COR-L47 (cell line): ENCODE data around the gene ZNF616.

Experiments used
- DNase-seq: peaks from one replicate; lab custom pipeline; 2025; lab: John Stamatoyannopoulos, UW

Gene ZNF616

DNA sequence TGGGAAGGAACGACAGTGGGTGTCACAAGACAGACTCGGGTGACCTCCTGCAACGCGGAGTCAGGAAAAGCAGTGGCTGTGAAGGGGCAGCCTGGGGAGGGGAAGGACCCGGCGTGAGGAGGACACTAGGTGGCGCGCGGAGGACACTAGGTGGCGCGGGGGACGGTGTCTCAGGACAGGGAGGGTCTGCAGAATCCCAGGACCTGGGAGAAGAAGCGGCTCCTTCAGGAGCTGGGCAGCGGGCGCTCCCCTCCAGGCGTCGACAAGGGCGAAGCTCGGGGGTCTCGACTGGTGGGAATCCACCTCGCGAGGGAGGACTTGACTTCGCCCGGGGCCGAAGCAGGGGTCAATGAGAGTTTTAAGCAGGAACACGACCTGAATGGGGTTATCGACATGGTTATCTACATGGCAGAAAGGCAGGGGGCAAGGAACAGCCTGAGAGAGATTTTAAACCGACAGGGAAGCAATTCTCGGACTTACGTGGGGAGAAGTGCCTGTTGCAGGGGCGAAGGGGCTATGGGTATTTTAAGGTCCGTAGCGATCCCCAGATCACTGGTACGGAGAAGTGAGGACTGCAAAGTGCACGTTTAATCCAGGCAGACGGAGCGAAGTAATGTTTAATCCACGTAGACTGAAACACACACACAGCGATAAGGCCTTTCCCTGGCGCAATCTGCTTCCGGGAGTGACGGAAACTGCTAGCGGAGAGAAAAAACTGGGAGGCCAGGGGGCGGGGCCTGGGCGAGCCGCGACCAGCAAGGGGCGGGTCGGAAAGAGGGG, at the start of gene ZNF616:
Gene ZNF616, minus strand, starts transcription at position 687 of the 780 bp plus-strand sequence. CDS start 9,426 bp downstream, outside the sequence.
- peak; percentile 92 for DNase-seq

DNA sequence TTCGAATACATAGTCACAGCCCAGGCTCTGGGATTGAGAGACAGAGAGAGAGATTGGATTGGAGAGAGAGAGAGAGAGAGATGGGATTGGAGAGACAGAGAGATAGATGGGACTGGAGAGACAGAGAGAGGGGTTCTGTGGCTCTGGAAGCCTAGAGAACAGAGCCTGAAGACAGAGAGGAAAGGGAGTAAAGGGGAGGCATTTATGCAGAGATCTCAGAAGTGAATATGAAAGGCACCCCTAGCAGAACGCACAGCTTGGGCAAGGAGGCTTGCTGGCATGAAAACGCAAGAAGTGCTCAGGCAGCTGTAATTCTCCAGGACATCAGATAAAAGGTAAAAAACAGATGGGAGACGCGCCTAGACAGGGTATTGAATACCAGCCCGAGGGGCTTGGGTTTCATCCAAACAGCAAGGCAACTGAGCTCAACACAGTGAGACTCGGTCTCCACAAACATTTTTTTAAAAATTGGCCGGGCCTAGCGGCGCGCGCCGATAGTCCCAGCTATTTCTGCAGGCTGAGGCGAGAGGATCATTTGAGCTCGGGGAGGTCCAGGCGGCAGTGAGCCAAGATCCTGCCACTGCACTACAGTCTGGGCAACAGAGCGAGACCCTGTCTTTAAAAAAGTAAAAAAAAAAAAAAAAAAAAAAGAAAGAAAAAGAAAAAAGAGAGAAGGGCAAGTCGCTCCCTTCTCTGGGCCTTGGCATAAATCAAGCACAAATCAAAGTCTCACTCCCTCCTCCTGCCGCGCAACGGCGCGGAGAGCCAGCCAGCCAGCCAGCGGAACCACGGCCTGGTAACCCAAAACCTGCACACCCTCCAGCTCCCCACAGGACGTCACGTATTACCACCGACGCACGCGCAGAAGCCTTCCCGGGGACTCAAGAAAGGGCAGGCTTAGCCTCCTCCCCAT, 49.3 kb upstream of the ZNF616 start:
- DNase-seq = no peak

DNA sequence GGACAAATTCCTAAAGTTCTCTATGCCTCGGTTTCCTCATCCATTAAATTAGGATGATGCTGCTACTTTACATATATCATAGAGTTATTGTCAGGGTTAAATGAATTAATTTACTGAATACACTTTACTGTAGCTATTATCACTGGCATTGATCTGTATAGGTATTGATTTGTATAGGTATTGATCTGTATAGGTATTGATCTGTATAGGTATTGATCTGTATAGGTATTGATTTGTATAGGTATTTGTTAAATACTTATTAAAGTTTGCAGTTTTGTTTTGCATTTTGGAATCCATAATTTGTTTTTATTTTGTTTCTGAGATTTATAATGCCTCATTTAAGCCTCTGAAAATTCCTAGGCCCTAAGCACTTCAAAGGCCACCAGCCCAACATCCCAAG, 47.7 kb upstream of the ZNF616 start:
- DNase-seq = no peak

DNA sequence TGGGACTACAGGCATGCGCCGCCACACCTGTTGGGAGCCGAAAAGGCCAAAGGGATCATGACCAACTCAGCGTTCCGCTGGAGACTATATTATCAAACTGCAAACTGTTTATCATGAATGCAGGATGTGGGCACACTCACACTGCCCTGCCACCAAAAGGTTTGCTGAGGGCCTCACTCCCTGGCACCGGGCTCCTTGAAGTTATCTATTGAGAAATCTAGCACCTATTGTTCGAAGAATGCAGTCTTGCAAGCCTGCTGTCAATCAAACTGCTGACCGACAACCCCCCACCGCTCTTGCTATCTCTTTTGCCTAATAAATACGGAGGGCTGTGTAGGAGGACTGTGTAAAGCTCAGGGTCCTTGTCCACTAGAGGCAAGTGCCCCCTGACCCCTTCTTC, 36.8 kb upstream of the ZNF616 start:
- no peak for DNase-seq

DNA sequence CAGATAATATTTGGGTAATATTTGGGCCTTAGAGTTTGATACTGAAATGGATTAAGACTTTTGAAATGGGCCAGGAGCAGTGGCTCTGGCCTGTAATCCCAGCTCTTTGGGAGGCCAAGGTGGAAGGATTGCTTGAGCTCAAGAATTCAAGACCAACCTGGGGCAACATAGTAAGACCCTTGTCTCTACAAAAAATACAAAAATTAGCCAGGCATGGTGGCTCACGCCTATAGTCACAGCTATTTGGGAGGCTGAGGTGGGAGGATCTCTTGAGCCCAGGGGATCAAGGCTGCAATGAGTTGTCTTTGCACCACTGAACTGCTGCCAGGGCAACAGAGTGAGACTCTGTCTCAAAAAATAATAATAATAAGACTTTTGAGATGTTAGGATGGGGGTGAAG, 32.6 kb upstream of the ZNF616 start:
- DNase-seq = no peak

DNA sequence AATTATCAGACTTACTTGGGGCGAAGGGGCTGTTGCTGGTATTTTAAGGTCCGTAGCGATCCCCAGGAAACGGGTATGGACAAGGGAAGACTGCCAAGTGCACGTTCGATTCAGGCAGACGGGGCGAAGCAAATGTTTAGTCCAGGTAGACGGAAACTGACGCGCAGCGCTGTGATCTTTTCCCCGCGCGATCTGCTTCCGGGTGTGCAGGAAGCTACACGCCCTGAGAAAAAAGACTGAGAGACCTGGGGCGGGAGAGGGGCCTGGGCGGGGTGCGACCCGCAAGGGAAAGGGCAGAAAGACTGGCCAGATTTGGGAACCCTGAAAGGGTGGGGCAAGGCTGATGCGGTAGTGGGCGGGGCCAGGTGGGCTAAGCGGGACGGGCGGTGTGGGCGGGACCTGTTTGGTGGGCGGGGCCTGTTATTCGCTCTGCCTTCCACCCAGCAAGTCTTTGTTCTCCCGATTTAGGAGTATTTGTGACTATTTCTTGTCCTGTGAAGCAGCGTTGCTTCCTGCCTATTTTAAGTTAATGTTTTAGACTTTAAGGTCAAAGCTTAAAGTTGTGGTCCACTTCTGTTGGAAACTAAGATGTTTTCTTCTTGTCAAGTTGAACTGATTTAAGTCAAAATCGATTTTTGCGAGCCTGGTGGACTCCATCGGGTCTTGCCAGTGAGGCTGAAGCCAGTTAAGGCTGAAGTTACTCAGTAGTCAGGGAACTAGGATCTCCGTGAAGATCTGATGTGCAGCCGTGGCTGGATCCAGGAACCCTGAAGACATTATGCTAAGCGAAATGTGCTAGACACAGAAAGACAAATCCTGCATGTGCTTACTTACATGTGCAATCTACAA, 31.8 kb upstream of the ZNF616 start, which contains the start of gene ZNF836:
Gene ZNF836, minus strand, starts transcription at position 301 of the 849 bp plus-strand sequence. CDS start 3,549 bp downstream, outside the sequence.
- DNase-seq = peak; percentile 65

DNA sequence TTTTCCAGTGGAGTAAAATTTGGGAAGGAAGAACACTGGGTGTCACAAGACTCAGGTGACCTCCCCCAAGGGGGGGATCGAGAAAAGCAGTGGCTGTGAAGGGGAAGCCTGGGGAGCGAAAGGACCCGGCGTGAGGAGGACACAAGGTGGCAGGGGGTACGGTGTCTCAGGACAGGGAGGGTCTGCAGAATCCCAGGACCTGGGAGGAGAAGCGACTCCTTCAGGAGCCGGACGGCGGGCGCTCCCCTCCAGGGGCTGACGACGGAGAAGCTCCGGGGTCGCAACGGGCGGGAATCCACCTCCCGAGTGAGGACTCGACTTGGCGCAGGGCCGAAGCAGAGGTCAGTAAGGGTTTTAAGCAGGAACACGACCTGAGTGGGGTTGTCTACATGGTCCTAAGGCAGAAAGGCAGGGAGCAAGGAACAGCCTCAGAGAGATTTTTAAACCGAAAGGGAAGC, 31.2 kb upstream of the ZNF616 start:
- DNase-seq = no peak

DNA sequence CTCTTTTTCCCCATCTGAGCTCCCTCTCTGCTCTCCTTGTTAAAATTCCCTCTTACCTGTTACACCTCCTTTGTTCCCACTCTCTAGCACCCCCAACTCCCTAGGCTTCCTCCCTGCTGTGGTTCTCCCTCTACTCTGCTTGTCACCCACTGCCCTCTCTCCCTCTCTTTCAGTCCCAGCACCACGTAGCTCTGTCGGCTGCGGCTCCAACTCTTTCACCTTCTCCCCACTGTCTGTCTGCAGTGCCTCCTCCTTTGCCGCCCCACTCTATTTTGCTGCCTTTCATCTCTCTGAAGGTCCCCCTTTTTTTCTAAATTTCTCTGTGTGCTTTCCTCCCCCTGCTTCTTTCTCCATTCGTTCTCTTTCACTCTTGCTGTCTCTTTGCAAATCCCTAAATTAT, 30.6 kb upstream of the ZNF616 start:
- no peak for DNase-seq

DNA sequence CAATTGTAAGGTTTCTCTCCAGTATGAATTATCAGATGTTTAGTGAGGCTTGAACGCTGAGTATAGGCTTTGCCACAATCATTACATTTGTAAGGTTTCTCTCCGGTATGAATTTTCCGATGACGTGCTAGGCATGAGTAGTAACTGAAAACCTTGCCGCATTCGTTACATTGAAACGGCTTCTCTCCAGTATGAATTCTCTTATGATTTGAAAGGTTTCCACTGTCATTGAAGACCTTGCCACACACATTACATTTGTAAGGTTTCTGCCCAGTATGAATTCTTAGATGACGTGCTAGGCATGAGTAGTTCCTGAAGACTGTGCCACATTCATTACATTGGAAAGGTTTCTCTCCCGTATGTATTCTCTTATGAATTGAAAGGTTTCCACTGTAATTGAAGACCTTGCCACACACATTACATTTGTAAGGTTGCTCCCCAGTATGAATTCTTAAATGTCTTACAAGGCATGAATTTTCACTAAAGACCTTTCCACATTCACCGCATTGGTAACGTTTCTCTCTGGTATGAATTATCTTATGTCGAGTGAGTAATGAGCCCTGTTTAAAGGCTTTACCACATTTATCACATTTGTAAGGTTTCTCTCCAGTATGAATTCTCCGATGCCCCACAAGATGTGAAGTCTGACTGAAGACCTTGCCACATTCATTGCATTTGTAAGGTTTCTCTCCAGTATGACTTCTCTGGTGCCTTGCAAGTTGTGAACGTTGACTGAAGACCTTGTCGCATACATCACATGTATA, 16.0 kb upstream of the ZNF616 start:
- DNase-seq = no peak

DNA sequence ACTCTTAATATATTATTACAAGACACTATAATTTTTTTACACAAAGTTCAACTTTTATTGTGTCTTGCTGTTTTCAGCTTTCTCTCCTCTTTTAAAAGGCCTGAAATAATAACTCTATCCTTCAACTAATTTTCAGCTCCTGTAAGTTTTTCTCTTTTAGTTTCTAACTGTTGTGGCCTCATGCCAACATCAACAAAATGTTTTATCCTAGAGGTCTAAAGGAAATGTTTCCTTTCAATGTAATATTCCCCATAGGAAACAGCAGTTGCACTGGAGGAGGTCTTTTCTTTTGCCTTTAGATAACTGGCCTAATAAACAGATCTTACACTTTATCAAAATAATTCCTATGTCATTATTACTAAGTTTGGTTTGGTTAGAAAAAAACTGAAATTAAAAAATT, 8.5 kb upstream of the ZNF616 start:
- DNase-seq = no peak

DNA sequence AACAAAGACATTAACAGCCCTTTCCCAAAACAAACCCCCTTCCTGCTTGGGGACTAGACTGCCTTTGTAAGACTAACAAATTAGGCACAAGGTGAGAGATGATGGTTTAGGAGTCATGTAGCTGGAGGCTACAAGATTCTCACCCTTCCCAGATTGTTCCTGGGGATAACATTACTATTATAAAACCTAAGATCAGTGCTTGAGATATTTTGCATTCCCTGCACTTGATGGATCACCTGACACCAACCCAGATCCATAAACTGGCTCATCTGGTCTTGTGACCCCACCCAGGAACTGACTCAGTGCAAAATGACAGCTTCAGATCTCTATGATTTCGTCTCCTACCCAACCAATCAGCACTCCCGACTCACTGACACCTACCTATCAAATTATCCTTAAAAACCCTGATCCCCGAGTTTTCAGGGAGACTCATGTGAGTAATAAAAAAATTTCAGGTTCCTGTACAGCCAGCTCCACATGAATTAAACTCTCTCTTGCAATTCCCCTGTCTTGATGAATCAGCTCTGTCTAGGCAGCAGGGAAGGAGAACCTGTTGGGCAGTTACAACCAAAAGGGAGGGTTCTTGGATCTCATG, 2.4 kb upstream of the ZNF616 start:
- no peak for DNase-seq

DNA sequence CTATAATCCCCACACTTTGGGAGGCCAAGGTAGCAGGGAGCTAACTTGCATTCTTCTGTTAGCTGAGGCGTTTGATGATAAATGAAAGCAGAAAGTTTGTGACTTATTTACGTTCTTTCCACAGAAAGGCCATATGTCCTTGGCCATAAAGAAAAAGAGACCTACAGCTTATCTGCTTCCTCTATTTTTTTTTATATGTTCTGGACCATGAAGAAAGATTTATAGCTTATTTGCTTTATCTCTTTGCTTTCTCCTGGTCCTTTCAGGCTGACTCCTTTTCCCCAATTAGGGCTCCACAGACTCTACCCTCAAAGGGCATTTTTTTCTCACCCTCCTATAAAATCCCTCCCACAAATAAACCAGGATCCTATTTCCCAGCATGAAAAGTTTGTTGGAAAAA, 1.5 kb upstream of the ZNF616 start:
- no peak for DNase-seq

DNA sequence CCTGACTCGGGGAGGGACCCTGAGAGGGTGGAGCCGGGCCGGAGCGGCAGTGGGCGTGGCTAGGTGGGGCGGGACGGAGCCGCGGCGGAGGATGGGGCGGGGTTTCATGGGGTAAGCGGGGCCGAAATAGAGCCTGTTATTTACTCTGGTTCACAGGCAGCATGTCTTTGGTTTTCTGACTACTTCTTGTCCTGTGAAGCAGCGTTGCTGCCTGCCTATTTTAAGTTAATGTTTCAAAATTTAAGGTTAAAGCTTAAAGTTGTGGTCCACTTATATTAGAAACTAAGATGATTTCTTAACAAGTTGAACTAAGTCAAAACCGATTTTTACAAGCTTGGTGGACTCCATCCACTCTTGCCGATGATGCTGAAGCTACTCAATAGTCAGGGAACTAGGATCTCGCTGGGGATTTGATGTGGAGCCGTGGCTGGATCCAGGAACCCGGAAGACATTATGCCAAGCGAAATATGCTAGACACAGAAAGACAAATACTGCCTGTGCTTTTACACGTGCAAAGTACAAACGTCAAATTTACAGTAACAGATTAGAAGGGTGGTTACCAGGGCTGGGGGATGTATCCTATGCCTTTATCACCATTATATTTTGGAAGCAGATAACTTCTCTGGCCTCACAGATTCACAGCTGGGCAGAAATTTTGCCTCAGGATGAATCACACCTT, 433 bp upstream of the ZNF616 start:
- no peak for DNase-seq

DNA sequence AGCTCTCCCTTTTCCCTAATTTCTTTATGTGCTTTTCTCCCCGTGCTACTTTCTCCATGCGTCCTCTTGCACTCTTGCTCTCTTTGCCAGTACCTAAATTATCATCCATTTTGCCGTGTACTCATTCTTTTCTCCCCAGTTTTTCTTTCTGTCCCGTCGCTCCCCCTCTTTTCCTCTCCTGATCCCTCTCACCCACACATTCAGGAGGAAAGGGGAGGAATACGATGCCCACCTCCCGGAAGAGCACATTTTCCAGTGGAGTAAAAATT, 821 bp downstream of the ZNF616 start:
- no peak for DNase-seq

DNA sequence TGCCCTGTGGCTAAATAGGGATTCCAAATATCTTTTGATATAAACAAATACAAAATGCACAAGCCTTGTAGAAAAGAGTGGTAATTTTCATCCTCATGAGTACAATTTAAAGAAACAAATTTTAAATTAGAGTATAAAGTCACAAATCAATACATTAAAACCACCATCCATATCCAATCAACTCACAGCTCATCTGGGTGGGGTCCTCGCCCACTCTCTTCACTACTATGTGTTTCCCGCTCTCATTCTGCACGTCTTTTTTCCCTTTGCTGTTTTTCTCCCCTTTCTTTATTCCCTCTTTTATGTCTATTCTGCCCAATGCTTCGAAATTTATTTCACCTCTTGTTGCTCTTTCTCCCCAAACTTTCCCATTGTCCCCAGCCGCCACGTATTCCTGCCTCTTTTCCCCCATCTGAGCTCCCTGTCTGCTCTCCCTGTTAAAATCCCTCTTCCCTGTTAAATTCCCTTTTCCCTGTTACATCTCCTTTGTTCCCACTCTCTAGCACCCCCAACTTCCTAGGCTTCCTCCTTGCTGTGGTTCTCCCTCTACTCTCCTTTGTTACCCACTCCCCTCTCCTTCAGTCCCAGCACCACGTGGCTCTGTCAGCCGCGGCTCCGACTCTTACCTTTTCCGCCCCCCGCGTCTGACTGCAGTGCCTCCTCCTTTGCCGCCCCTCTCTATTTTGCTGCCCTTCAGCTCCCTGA, 1.3 kb downstream of the ZNF616 start:
- peak; percentile 62 for DNase-seq

DNA sequence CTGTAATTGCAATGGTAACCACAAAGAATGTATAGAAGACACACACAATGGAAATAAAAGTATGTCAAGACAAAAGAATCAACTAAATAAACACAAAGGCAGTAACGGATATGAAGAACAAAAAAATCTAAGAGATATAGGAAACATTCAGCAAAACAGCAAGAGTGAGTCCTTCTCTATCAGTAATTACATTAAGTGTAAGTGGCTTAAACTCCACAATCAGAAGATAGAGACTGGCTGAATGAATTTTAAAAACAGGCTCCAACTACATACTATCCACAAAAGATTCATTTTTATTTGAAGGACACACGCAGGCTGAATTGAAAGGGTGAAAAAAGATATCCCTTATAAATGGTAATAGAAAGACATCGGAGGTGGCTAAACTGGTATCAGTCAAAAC, 19.5 kb downstream of the ZNF616 start:
- DNase-seq = no peak

DNA sequence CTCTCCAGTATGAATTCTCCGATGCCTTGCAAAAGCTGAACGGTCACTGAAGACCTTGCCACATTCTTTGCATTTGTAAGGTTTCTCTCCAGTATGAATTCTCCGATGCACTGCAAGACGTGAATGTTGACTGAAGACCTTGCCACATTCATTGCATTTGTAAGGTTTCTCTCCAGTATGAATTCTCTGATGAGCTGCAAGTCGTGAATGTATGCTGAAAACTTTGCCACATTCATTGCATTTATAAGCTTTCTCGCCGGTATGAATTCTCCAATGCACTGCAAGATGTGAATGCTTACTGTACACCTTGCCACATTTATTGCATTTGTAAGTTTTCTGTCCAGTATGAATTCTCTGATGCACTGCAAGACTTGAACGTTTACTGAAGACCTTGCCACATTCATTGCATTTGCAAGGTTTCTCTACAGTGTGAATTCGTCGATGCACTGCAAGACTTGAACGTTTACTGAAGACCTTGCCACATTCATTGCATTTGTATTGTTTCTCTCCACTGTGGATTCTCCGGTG, 24.1 kb downstream of the ZNF616 start:
- DNase-seq = no peak

DNA sequence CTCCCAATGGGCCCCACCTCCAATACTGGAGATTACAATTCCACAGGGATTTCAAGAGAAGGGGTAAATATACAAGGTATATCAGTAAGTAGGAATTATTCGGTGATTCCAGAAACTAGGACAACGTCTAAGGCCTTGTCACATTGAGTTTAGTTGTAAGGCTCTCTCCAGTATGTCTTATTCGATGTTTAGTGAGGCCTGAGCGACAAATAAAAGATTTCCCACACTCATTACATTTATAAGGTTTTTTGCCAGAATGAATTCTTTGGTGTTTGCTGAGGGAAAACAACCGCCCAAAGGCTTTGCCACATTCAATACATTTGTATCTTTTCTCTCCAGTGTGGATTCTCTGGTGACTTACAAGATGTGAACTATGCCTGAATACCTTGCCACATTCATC, 25.0 kb downstream of the ZNF616 start:
- DNase-seq = no peak

DNA sequence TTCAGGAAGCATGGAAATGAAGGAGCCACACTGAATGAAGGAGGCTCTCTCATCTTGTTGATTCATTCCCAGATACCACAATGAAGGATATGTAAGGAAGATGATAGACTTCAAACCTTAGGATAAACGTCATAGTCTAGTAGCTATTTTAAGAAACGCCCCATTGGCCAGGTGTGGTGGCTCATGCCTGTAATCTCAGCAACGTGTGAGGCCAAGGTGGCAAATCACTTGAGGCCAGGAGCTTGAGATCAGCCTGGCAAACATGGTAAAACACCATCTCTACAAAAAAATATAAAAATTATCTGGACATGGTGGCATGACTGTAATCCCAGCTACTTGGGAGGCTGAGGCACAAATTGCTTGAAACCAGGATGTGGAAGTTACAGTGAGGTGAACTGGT, 27.1 kb downstream of the ZNF616 start:
- no peak for DNase-seq

DNA sequence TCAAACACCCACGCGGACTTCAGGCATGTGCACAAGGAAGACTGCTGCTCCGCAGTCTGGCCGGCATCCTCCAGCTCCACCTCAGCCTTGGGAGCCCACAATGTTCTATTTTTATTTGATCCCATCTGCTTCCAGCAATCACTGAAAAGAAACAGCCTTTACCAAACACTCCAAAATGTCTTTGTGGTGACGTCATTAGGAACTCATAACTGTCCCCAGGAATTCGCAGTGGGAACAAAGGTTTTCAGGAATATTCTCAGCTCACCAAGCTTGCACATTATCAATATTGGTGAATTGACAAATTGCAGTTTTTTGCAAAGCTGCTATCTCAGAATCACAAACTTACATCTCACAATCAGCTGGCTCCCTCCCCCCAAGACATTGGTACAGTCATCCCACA, 29.0 kb downstream of the ZNF616 start:
- no peak for DNase-seq
